MM.1S (cell line): ENCODE measurements around the gene MRPS22.

ENCODE experiments used
- CTCF ChIP-seq: fragments of 300-600 bp; sonication (generic); IDR thresholded peaks from 2 replicates; pipeline ENCODE4 v1.5.1; 2016; ENCODE audit warnings: antibody characterized with exemption, low read length, mixed read lengths
- EZH2 ChIP-seq: fragments of 300-600 bp; sonication (generic); optimal IDR thresholded peaks from 2 replicates; pipeline ENCODE3; 2017; ENCODE audit warnings: low read depth, mild to moderate bottlenecking, antibody characterized with exemption, low read length, mixed read lengths

- TF ChIP-seq CTCF (no peak), EZH2 (no peak)
Measured at GRCh38 chr3:139311557-139311956, 32.3 kb upstream of the MRPS22 start.
